Suprapubic skin (tissue), 4 donors: ENCODE measurements around the gene NANOS3. TPM values are rescaled to one million over a fixed set of nuclear protein-coding genes. Genes with fewer than 3 reads are reported as not detected.

ENCODE experiments used
- DNase-seq, 2 donors: peaks; one replicate each; pipeline ENCODE4 v3.0.0-alpha.2; 2019; ENCODE audit warnings: low spot score in 2 of 2
- H3K27ac ChIP-seq: fragments of 200-600 bp; sonication (generic); one replicate; pipeline ENCODE4 v1.5.1; 2019
- H3K27me3 ChIP-seq: fragments of 200-600 bp; sonication (generic); one replicate; pipeline ENCODE4 v1.5.1; 2019
- H3K36me3 ChIP-seq: fragments of 200-600 bp; sonication (generic); one replicate; pipeline ENCODE4 v1.5.1; 2019
- H3K4me1 ChIP-seq: fragments of 200-600 bp; sonication (generic); one replicate; pipeline ENCODE4 v1.5.1; 2019
- H3K4me3 ChIP-seq: fragments of 200-600 bp; sonication (generic); one replicate; pipeline ENCODE4 v1.5.1; 2019; ENCODE audit warnings: mild to moderate bottlenecking
- H3K9me3 ChIP-seq: fragments of 200-600 bp; sonication (generic); one replicate; pipeline ENCODE4 v1.5.1; 2019
- EP300 ChIP-seq: sonication (generic); formaldehyde crosslinking; IDR thresholded peaks from one replicate; pipeline ENCODE4 v1.6.1; 2017; ENCODE audit warnings: antibody characterized with exemption
- POLR2A ChIP-seq, 2 donors: fragments of 450-650 bp; IDR thresholded peaks; one replicate each; pipeline ENCODE4 v1.6.1; 2017; ENCODE audit warnings: antibody characterized with exemption in 2 of 2, mild to moderate bottlenecking in 2 of 2, moderate library complexity in 2 of 2
- POLR2AphosphoS5 ChIP-seq, 3 donors: sonication (generic); formaldehyde crosslinking; IDR thresholded peaks; one replicate each; pipeline ENCODE4 v1.6.1; 2017; ENCODE audit warnings: antibody characterized with exemption in 3 of 3
- WGBS: methylation state at CpG from one replicate; pipeline ENCODE4 v1.1.5; 2018; 5-methylcytosine and 5-hydroxymethylcytosine counted together
- total RNA-seq, 4 donors: library from RNA; depleted of rRNA; stranded (reverse); fragments of >200 nt; gene quantifications; one replicate each; pipeline ENCODE4 v1.1.0, GENCODE V29; 2016
- TF ChIP-seq, protein P1 (sequence below), 2 donors: fragments of 200-600 bp in 1 of 2; fragments of 450-650 bp in 1 of 2; sonication (generic) in 1 of 2; IDR thresholded peaks; one replicate each; pipeline ENCODE4 v1.5.1; 2016 to 2019; ENCODE audit warnings: antibody characterized with exemption in 2 of 2, mild to moderate bottlenecking in 1 of 2, moderate library complexity in 1 of 2

NANOS3 gene
- total RNA-seq, 4 donors from 2014 or later = not detected

DNA sequence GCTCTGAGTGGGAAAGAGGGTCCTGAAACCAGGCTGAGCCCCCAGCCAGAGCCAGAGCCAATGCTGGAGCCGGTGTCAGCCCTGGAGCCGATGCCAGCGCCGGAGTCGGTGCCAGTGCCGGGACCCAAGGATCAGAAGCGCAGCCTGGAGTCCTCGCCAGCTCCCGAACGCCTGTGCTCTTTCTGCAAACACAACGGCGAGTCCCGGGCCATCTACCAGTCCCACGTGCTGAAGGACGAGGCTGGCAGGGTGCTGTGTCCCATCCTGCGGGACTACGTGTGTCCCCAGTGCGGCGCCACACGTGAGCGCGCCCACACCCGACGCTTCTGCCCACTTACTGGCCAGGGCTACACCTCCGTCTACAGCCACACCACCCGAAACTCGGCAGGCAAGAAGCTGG lies 369 bp downstream of the NANOS3 start:
- TF ChIP-seq POLR2A (IDR thresholded peaks at IDR 0.05) (no peak), POLR2AphosphoS5 (IDR thresholded peaks at IDR 0.05) (no peak), EP300 (no peak)
- TF ChIP-seq, protein P1, sequence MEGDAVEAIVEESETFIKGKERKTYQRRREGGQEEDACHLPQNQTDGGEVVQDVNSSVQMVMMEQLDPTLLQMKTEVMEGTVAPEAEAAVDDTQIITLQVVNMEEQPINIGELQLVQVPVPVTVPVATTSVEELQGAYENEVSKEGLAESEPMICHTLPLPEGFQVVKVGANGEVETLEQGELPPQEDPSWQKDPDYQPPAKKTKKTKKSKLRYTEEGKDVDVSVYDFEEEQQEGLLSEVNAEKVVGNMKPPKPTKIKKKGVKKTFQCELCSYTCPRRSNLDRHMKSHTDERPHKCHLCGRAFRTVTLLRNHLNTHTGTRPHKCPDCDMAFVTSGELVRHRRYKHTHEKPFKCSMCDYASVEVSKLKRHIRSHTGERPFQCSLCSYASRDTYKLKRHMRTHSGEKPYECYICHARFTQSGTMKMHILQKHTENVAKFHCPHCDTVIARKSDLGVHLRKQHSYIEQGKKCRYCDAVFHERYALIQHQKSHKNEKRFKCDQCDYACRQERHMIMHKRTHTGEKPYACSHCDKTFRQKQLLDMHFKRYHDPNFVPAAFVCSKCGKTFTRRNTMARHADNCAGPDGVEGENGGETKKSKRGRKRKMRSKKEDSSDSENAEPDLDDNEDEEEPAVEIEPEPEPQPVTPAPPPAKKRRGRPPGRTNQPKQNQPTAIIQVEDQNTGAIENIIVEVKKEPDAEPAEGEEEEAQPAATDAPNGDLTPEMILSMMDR (IDR thresholded peaks at IDR 0.05) = no peak
- Histone ChIP-seq H3K4me3 (no peak overlapping the region), H3K27ac (no peak overlapping the region), H3K36me3 (no peaks in the 10 kb centered on the region), H3K27me3 (no peaks in the 10 kb centered on the region), H3K9me3 (no peaks in the 10 kb centered on the region), H3K4me1 (peaks cover 43% of the 10 kb centered on the region)
- no peak for DNase-seq
- WGBS = 83% methylated on average over 20 of the region's 27 CpGs

DNA sequence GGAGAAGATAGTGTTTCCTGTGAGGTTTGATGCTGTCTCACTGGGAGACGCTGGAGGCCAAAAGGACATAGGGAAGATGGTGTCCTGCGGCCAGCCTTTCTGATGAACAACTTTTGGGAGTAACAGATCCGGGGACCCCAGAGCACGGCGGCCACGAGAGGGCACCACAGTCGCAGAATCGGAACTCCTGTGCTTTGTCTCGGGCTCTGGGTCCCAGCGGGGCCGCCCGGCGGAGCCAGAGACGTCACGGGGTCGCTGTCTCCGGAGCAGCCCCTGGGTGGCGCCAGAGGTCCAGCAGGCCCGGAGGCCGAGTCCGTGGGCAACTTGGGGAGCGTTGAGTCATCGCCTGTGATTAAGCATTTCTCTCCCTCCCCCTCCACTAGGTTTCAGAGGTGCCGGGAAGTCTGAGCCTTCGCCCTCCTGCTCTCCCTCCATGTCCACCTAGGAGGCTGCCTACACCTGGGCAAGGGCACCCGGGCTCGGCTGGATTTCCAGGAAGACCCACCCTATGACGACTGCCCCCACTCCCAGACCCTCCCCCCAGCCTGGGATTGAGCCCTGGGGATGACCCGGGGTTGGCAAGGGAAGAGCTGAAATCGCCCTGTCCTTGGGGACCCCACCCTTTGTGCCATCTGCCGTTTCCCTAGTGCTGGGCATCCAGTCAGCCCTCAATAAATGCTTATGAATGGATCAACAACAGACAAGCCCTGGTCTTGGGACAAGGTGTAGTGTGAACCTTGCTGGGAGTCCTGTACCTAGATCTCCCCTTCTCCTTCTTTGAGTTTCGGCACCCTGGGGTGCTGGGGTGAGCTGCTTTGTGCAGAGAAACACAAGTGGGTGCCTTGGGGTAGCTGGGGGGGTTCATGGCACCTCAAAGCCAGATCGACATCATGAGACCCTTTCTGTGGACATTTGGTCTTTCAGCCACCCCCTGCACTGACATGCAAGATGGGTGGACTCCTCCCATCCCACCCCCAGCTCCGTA lies 3.4 kb downstream of the NANOS3 start:
- Histone ChIP-seq H3K27me3 (no peaks in the 10 kb centered on the region), H3K9me3 (no peaks in the 10 kb centered on the region), H3K27ac (peak overlapping the region; percentile 83), H3K4me1 (peaks cover 57% of the 10 kb centered on the region), H3K4me3 (peak overlapping the region; percentile 31), H3K36me3 (no peaks in the 10 kb centered on the region)
- DNase-seq = peak; percentile 99
- whole genome bisulfite sequencing = 11% methylated on average over 12 of the region's 34 CpGs
- TF ChIP-seq, protein P1 (IDR thresholded peaks at IDR 0.05) = peak; percentile 97 to 100
- TF ChIP-seq POLR2AphosphoS5 (IDR thresholded peaks at IDR 0.05) (peak in 2 of 3 donors; percentile 82 to 87), POLR2A (IDR thresholded peaks at IDR 0.05) (no peak), EP300 (no peak)

DNA sequence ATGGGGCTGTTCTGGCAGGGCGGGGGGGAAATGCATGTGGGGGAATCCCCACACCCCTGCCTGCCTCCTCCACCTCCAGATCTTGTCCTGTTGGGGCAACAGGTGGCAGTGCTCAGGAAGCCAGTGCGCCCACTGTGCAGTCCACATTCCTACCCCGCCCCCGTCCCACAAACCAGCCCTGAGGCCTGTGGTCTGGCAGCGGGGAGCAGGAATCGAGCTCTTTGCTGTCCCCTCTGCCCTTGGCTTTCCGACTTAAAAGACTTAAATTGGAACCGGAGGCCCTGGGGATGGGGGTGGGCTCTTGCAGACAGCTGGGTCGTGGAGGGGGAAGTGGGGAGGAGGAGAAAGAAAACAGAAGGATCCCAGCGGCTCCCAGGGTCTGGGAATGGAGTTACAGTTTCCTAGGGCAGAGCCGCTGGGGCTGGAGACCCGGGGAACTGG lies 4.3 kb downstream of the NANOS3 start:
- no peak overlapping the region for H3K4me3 ChIP-seq
- TF ChIP-seq POLR2A (IDR thresholded peaks at IDR 0.05) (no peak), POLR2AphosphoS5 (IDR thresholded peaks at IDR 0.05) (no peak), EP300 (no peak)
- TF ChIP-seq, protein P1 (IDR thresholded peaks at IDR 0.05) = no peak
- no peaks in the 10 kb centered on the region for H3K9me3 ChIP-seq
- no peaks in the 10 kb centered on the region for H3K36me3 ChIP-seq
- peak overlapping the region; percentile 83 for H3K27ac ChIP-seq
- H3K4me1 ChIP-seq = peaks cover 66% of the 10 kb centered on the region
- WGBS = 57% methylated on average over 11 of the region's 12 CpGs
- DNase-seq = no peak
- H3K27me3 ChIP-seq = no peaks in the 10 kb centered on the region

DNA sequence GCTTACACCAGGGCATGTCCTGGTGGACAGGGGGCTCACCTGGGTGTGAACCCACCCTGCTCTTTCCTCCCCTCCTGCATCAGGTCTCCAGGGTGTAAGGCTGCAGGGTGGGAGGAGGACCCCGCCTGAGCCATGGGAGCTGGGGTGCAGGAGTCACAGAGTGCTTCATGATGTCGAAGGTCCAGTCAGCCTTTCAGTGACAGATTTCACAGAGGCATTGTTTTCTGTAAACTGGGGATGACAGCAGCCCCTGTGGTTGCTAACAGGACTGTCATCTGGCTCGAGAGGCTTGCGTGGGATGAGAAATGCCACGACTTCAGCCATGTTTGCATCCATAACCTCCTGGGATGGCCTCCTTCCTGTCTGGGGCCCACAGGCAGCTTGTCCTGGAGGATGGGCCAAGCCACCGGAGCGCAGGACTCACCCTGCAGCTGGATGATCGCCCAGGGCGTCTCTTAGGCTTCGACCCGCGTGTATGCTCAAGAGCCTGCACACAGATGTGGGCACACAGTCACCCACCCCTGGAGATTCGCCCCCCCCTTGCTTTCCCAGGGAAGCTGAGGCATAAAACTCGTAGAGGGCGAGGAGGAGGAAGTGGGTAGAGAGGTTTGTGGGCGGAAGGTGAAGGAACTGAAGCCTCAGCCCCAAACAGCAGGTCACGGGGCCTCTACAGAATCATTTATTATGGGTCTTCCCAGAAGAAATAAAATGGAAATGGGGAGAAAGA lies 4.9 kb downstream of the NANOS3 start:
- Histone ChIP-seq H3K36me3 (no peaks in the 10 kb centered on the region), H3K4me3 (no peak overlapping the region), H3K9me3 (no peaks in the 10 kb centered on the region), H3K27me3 (no peaks in the 10 kb centered on the region), H3K4me1 (peaks cover 72% of the 10 kb centered on the region), H3K27ac (peak overlapping the region; percentile 83)
- DNase-seq = peak in 1 of 2 donors; percentile 71
- TF ChIP-seq, protein P1 (IDR thresholded peaks at IDR 0.05) = no peak
- TF ChIP-seq EP300 (no peak), POLR2A (IDR thresholded peaks at IDR 0.05) (no peak), POLR2AphosphoS5 (IDR thresholded peaks at IDR 0.05) (no peak)
- 56% methylated on average over 10 of the region's 17 CpGs for WGBS

DNA sequence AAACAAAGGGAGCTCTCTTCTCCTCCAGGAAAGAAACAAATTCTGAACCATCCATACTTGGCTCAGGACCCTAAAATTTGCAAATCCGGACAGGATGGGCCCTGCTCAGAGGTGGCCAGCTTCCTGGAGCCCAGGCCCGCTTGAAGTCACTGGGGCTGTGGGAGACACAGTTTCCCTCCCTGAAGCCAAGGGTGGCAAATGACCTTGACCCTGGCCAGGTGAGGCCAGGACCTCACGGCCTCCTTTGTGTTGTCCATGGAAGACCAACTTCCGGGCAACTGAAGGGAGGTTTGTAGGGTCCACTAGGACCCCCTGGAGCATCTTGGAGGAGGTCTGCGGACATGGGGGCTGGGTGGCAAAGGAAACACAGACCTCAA lies 5.5 kb downstream of the NANOS3 start:
- Histone ChIP-seq H3K36me3 (no peaks in the 10 kb centered on the region), H3K4me1 (peaks cover 78% of the 10 kb centered on the region), H3K27ac (peak overlapping the region; percentile 83), H3K9me3 (no peaks in the 10 kb centered on the region), H3K27me3 (no peaks in the 10 kb centered on the region), H3K4me3 (no peak overlapping the region)
- TF ChIP-seq, protein P1 (IDR thresholded peaks at IDR 0.05) = no peak
- TF ChIP-seq POLR2A (IDR thresholded peaks at IDR 0.05) = no peak
- no peak for TF ChIP-seq EP300
- no peak for TF ChIP-seq POLR2AphosphoS5 (IDR thresholded peaks at IDR 0.05)
- peak in 1 of 2 donors; percentile 65 for DNase-seq
- WGBS = 75% methylated on average over 5 of the region's 5 CpGs
